Hepatic stellate cell (primary cell): Measurements from ENCODE around the gene GBX1.

ENCODE experiments used
- DNase-seq: peaks from one replicate; pipeline ENCODE4 v3.0.0; 2011; ENCODE audit warnings: low spot score

Gene GBX1

DNA sequence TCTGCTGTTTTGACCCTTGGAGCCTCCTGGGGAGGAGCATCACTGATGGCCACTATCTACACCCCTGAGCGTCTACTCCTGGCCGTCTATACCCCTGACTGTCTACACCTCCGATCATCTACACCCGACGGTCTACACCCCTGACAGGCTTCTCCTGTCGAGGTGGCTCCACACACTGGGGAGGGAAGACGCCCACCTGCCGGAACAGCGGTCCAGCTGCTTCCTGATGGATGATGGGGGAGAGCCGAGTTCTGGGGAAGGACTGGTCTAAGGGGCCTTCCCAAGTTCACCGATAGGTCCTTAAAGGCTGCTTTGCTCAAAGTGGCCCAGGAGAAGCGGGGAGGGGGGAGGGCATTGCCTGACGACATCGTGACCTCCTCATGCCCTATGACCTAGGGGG, 39.4 kb downstream of the GBX1 start:
- no peak for DNase-seq

DNA sequence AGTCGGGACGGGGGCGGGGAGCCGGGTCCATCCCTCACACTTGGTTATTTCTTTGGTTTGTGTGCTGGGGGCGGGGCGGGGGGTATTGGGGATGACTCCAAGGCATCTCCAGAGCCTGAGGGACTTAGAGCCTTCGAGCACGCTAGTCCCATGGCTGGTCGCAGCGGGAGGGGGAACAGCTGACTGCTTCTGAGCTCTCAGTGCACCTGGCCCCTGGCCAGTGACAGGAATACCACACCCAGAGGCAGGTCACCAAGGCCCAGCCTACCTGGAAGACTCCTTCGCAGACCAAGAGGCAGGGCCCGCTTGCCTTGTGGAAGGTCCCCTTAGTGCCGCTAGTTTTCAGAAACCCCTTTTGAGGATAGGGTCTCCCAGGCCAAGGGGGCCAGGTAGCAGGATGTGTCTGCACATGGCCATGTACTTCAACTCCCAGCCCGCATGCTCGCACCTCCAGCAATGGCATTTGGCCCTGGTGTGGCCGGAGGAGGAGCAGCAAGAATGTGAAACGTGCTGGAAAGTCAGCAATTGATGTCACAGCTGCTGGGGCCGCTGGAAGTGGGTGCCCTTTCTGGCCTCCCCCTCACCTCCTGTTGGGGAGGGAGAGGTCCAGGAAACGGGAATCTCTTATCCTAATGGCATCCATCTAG, 40.9 kb downstream of the GBX1 start:
- no peak for DNase-seq

DNA sequence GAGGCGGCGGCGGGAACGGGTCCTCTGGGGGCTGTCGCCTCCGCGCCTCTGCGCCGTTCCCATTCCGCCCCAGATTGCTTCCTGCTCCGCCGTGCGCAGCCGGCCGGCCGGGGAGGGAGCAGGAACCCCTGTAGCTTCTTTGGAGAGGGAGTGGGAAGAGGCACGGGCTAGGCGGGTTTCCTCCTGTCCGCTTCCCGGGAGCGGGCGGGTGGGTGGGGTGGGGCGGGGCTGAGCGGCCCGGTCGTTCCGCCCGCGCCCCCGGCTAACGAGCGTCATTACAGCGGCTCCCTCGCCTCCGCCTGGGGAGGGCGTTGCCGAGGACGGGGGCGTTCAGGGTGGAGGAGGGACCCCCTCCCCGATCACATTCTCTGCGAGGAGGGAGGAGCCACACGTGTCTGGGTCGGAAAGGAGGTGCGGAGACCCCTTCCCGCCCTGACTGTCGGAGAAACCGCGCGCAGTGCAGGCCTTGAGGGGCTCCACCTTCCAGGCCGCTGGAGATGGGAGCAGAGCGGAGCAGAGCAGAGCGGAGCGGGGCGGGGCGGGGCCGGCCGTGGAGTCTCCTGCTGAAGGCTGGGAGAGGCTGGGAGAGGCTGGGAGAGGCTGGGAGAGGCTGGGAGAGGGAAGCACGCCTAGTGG, 41.5 kb downstream of the GBX1 start:
- DNase-seq = peak; percentile 57

GRCh38 chr7:151125470-151125845, 42.0 kb downstream of the GBX1 start:
- DNase-seq = peak; percentile 65

DNA sequence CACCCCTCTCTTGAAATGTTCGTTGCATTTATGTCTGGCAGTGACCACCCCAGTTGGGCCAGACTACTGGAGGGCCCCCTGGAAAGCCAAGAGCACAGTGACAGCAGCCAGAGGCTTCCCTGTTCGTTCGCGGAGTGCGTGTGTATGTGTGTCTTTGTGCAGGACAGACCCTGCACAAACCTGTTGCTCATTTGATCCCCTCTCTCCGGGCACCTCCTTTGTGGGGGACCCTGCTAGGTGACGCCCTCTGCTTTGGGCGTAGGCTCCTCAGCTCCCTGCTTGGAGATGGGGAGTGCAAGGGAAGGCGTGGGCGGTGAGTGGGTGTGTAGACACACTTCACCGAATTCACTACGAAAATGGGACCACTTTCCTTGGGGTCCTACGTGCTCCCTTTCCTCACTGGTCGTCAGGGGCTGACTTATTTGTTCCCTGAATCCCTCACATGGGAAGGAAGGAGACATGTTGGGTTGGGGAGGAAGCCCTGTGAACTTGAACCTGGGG, 42.5 kb downstream of the GBX1 start:
- DNase-seq = no peak

DNA sequence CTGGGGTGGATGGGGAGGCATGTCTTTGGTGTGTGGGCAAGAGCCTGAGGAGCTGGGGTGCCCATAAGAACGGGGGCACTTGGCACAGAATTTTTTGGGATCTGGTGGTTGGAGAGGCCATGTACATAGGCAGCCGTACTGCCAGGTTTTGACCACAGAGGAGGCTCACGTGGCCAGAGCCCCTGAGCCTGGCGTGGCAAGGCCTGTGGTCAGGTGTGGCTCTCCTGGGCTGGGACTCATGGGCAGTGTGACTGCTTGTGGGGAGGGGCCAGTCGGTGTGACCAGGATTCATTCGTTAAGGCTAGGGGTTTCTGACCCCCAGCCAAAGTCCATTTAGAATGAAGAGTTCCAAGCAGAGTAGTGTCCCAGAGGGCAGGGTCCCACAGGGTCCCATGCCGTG, 43.0 kb downstream of the GBX1 start:
- DNase-seq = no peak

GRCh38 chr7:151123822-151124464, 43.6 kb downstream of the GBX1 start:
- DNase-seq = peak; percentile 97

- no peak for DNase-seq
Observed at GRCh38 chr7:151123158-151123821, 44.2 kb downstream of the GBX1 start.

DNA sequence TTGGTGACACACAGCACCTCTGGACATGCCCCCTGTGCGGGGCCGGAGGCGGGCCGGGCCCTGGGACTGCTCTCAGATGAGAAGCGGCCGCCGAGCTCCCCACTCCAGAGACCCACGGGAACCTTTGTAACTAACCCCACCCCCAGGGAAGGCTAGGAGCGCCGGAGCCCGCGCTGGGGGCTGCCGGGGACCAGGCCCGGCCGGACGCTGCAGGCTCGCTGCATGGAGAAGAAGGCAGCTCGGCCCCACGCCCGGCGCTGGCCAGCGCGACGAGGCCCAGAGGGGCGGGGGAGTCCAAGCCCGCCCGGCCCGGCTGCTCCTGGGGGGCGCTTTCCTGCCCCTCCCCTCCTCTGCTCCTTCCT, 44.7 kb downstream of the GBX1 start:
- DNase-seq = no peak

- no peak for DNase-seq
Observed at GRCh38 chr7:151122276-151122675, 45.2 kb downstream of the GBX1 start.

- no peak for DNase-seq
Observed at GRCh38 chr7:151121380-151122170, 45.9 kb downstream of the GBX1 start.

DNA sequence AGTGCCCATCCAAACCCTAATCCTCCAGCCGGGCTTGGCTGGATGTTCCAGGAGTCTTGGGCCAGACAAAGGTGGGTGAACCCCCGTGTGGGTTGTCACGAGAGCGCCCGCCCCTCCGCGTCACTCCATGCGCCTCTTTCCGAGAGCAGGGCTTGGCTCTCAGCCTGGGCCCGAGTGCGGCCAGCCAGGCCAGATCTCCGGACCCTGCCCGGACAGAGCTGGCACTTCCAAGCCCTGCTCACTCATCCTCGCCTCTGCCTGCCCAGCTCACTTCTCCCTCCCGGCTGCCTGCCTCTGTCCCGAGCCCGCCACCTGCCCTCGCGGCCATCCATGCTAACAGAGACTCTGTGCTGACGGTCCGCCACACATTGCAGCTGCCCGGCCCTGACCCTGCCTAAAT, 46.6 kb downstream of the GBX1 start:
- DNase-seq = no peak

DNA sequence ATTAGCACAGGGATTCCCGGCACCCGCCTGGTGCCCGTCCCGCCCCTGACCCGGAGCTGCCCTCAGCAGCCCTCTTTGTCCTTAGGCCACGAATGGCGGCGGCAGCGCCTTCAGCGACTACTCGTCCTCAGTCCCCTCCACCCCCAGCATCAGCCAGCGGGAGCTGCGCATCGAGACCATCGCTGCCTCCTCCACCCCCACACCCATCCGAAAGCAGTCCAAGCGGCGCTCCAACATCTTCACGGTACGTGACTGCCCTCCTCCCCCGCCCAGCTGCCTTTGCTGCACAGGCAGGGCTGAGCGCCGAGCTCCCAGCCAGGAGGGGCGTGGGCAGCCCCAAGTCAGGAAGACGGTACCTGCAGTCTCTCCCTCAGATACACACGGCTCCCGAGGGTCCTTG, 47.6 kb downstream of the GBX1 start:
- no peak for DNase-seq

DNA sequence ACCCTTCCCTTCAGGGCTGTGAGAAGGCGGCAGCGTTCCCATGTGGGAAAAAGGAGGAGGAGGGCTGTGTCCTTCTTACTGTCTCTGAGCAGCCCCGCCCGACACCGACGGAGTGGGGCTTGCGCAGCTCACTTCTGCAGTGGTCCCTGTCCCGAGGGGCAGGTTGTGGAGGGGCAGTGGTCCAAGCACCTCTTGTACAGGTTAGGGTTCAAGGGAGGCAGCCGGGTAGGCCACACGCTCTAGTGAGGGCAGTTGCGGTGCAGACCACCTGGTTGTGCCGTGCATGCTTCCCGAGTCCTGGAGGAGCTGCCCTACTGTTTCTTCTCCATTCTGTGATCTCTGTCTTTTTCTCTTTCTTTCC, 48.5 kb downstream of the GBX1 start:
- no peak for DNase-seq

DNA sequence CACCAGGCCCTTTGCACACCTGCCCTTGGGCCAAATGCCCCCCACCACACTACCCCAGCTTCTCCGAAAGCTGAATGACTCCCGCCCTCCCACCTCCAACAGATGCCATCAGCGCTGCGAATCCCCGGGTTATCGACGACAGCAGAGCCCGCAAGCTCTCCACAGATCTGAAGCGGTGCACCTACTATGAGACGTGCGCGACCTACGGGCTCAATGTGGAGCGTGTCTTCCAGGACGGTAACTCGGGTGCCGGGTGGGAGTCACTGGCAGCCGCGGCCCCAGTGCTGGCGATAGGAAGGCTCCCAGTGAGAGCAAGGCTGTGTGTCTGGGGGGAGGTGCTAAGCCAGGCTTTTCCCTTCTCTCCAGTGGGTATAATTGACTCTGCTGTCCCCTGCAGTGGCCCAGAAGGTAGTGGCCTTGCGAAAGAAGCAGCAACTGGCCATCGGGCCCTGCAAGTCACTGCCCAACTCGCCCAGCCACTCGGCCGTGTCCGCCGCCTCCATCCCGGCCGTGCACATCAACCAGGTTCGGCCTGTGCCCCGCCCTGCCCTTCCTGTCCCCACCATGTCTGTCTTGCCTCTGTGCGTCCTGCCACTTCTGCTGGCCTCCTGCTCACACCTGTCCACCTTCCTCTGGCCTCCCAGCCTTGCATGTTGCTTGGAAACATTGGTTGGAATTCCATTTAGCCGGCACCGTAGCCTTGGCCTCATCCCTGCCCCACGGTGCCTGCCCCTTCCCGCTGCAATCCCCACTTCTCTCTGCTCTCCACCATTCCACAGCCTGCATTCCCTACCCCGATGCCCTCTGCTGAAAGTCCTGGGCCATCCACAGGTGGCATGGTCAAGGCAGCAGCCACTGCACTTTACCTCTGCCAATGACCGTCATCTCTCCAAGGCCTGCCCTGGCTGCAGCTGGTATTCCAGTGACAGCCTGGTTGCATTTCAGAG, 49.1 kb downstream of the GBX1 start:
- no peak for DNase-seq

DNA sequence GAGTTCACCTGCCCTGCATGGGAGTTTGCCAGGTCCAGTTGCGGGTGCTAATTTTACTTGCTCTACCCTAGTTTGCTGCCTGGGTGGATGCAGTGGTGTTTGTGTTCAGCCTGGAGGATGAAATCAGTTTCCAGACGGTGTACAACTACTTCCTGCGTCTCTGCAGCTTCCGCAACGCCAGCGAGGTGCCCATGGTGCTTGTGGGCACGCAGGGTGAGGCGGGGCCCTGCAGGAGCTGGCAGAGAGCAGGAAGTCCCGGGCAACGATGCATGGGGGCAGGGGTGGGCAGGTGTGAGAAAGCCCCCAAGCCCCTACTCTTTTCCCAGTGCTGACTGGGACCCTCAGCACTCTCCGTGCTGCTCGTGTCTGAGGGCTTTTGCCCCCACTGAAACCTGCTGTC, 49.9 kb downstream of the GBX1 start:
- no peak for DNase-seq

GRCh38 chr7:151116603-151117440, 50.7 kb downstream of the GBX1 start:
- no peak for DNase-seq

- no peak for DNase-seq
Observed at GRCh38 chr7:151115836-151116418, 51.6 kb downstream of the GBX1 start.

GRCh38 chr7:151115121-151115835, 52.2 kb downstream of the GBX1 start:
- DNase-seq = peak; percentile 61
